HG02759 (cell line): Measurements from ENCODE around the gene DNAJA3.

Experiments
- ATAC-seq: cut with Tn5 transposase; IDR thresholded peaks from one replicate; pipeline ENCODE4 v1.9.1; 2021; ENCODE audit warnings: mild to moderate bottlenecking, moderate library complexity; ENCODE audit not compliant: unreplicated experiment

The DNAJA3 gene

GRCh38 chr16:4505356-4506147 lies 79.9 kb downstream of the DNAJA3 start:
- peak; percentile 77 for ATAC-seq
